GM08714 (cell line): Measurements from ENCODE around the gene DDX56.
A peak's percentile ranks its signal among the peaks of the same experiment; 100 is the strongest.
"Not testable (repeated sequence)": the region's sequence is repeated elsewhere in the genome, so short reads cannot be mapped to it uniquely, and the experiment has no call there.

Source experiments
- H3K4me3 ChIP-seq: fragments of 200-500 bp; sonication (Bioruptor generic); 2 replicates; pipeline ENCODE4 v1.5.1; 2014; ENCODE audit warnings: mild to moderate bottlenecking, low read length, inconsistent platforms
- ZNF274 ChIP-seq: IDR thresholded peaks from 2 replicates; pipeline ENCODE4 v1.6.1; 2012; ENCODE audit warnings: mild to moderate bottlenecking, low read depth, low read length

DDX56 gene

GRCh38 chr7:44580945-44581878, 7.5 kb upstream of the DDX56 start:
- H3K4me3 ChIP-seq: peak overlapping the region; percentile 83
- no peak for TF ChIP-seq ZNF274

DNA sequence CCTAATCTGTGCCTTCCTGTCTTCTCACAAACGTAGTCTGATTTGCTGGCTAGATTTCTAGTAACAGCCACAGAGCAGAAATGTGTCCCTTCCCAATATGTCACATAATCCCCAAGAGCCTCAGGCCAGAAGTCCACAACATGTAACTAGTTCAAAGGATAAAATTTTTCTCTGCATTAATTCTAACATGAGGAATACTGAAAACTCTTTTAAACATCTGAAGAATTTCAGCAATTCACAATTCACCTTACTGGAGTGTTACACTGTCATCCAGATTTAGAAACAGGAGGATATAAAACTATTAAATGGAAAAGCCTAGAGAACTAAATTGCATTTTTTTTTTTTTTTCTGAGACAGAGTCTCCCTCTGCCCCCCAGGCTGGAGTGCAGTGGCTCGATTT, 2.5 kb upstream of the DDX56 start:
- no peak overlapping the region for H3K4me3 ChIP-seq
- no peak for TF ChIP-seq ZNF274

- no peak for TF ChIP-seq ZNF274
- peak overlapping the region; percentile 91; the same call in 1 of the 2 replicates for H3K4me3 ChIP-seq
Observed at GRCh38 chr7:44575054-44575453, 1.3 kb upstream of the DDX56 start.

- no peak for TF ChIP-seq ZNF274
- peak overlapping the region; percentile 91 for H3K4me3 ChIP-seq
Observed at GRCh38 chr7:44574287-44574872, 672 bp upstream of the DDX56 start.

DNA sequence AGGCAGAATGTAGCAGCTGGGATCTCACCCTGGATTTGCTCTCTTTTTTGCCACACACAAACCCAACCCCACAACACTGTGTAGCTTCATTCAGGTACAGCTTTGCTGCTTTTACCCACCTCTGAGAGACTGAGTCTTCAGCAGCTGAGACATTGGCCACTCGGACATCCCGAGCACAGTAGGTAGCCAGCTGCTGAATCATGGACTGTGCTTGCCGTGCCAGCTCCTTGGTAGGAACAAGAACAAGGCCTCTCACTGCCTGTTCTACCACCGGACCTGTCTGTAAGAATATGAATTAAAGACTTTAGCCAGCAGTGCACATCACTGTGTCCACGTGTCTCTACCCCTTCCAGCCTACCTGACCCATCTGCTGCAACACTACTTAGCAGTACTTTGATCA, 937 bp downstream of the DDX56 start:
- peak overlapping the region; percentile 91 for H3K4me3 ChIP-seq
- no peak for TF ChIP-seq ZNF274

- no peak for TF ChIP-seq ZNF274
- H3K4me3 ChIP-seq: no peak overlapping the region
Observed at GRCh38 chr7:44569959-44570358, 3.7 kb downstream of the DDX56 start.

- no peak overlapping the region for H3K4me3 ChIP-seq
- no peak for TF ChIP-seq ZNF274
Observed at GRCh38 chr7:44568771-44569560, 4.7 kb downstream of the DDX56 start.

- H3K4me3 ChIP-seq: no peak overlapping the region
Observed at GRCh38 chr7:44567884-44568283, 5.8 kb downstream of the DDX56 start.

GRCh38 chr7:44566680-44567079, 7.0 kb downstream of the DDX56 start:
- H3K4me3 ChIP-seq: no peak overlapping the region
- TF ChIP-seq ZNF274: no peak

More at GRCh38 chr7:44567884-44568283, 5.8 kb downstream of the DDX56 start:
- TF ChIP-seq ZNF274: no peak

DNA sequence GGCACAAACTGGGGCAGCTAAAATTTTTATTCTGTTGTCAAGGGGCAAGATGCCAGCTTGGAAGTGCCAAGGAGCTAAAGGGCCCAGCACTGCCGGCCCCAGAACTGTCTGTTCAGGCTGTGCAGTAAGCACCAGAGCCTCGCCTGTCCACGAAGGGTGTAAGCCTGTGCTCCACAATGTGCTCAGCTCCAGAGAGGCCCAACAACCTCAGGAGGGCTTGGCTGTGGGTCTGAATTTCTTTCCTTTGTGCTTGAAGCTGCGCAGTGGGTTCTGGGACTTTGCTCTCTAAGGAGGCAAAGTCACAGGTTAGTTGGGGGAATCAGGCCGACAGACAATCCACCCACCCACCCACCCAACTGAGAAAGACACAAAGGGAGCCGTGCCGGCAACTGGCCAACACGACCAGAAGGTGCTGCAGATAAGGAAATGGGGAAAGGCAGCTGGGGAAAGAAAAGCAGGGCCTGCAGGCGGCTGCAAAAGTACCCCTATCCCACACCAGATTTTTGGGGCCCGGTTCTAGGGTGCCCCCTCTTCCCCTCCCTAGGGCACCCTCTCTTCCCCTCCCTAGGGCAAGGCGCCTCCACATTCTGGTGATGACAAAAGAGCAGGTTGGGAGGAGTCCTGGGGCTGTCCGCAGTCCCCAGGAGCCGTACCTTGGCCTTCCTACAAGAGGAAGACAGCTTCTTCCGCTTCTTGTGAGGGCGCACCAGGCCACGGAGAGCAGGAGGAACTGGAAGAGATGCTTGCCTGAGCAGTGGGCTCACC, 7.7 kb downstream of the DDX56 start:
- H3K4me3 ChIP-seq: no peak overlapping the region
- no peak for TF ChIP-seq ZNF274

GRCh38 chr7:44565097-44565794, 8.5 kb downstream of the DDX56 start:
- no peak for TF ChIP-seq ZNF274
- H3K4me3 ChIP-seq: no peak overlapping the region

GRCh38 chr7:44564606-44565005, 9.1 kb downstream of the DDX56 start:
- H3K4me3 ChIP-seq: no peak overlapping the region
- no peak for TF ChIP-seq ZNF274

- no peak for TF ChIP-seq ZNF274
- no peak overlapping the region for H3K4me3 ChIP-seq
Observed at GRCh38 chr7:44563171-44563679, 10.5 kb downstream of the DDX56 start.

DNA sequence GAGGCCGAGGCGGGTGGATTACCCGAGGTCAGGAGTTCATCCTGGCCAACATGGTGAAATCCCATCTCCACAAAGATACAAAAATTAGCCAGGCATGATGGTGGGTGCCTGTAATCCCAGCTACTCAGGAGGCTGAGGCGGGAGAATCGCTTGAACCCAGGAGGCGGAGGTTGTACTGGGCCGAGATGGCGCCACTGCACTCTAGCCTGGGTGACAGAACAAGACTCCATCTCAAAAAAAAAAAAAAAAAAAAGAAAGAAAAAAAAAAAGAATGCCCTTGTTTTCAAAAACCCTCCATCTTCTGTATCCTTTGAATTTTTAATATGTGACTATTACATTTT, 11.1 kb downstream of the DDX56 start:
- H3K4me3 ChIP-seq: not testable (repeated sequence)
